Left hindlimb (tissue), 1 donor: Measurements from ENCODE around the gene PTPRM.

Source experiments
- DNase-seq: peaks from one replicate; pipeline ENCODE4 v3.0.0-alpha.2; 2018

The PTPRM gene

GRCh38 chr18:7902399-7902839, 335.3 kb downstream of the PTPRM start:
- no peak for DNase-seq

GRCh38 chr18:7904529-7904928, 337.4 kb downstream of the PTPRM start:
- no peak for DNase-seq

- DNase-seq, result no peak
These were observed 341.7 kb downstream of the PTPRM start for GRCh38 chr18:7908681-7909299.

GRCh38 chr18:7914834-7915670, 347.9 kb downstream of the PTPRM start:
- no peak for DNase-seq

GRCh38 chr18:7918701-7919100, 351.6 kb downstream of the PTPRM start:
- no peak for DNase-seq

GRCh38 chr18:7919565-7919964, 352.4 kb downstream of the PTPRM start:
- DNase-seq, result no peak

GRCh38 chr18:7921938-7922587, 354.9 kb downstream of the PTPRM start:
- no peak for DNase-seq

GRCh38 chr18:7923105-7923504, 356.0 kb downstream of the PTPRM start:
- no peak for DNase-seq

GRCh38 chr18:7924616-7925015, 357.5 kb downstream of the PTPRM start:
- no peak for DNase-seq

GRCh38 chr18:7926526-7926925, 359.4 kb downstream of the PTPRM start:
- no peak for DNase-seq

GRCh38 chr18:7927119-7927518, 360.0 kb downstream of the PTPRM start:
- DNase-seq, result no peak

GRCh38 chr18:7931763-7932162, 364.6 kb downstream of the PTPRM start:
- DNase-seq, result no peak

GRCh38 chr18:7937268-7937667, 370.2 kb downstream of the PTPRM start:
- DNase-seq, result no peak

- DNase-seq, result no peak
These were observed 372.4 kb downstream of the PTPRM start for GRCh38 chr18:7939521-7939920.

- DNase-seq, result no peak
These were observed 373.3 kb downstream of the PTPRM start for GRCh38 chr18:7940379-7940778.

GRCh38 chr18:7940971-7941370, 373.9 kb downstream of the PTPRM start:
- DNase-seq, result no peak

GRCh38 chr18:7941533-7941932, 374.4 kb downstream of the PTPRM start:
- no peak for DNase-seq

GRCh38 chr18:7945882-7946281, 378.8 kb downstream of the PTPRM start:
- DNase-seq, result no peak

- no peak for DNase-seq
These were observed 379.7 kb downstream of the PTPRM start for GRCh38 chr18:7946734-7947377.

- DNase-seq, result no peak
These were observed 383.4 kb downstream of the PTPRM start for GRCh38 chr18:7950380-7951136.

GRCh38 chr18:7953095-7953958, 386.2 kb downstream of the PTPRM start:
- no peak for DNase-seq

- no peak for DNase-seq
These were observed 387.1 kb downstream of the PTPRM start for GRCh38 chr18:7954238-7954637.
